H1 (cell line): ENCODE measurements around the gene PITPNB. TPM values are rescaled to one million over a fixed set of nuclear protein-coding genes. Genes with fewer than 3 reads are reported as not detected.

Experiments used
- CTCF ChIA-PET: fragments of 300-600 bp; sonication (Branson Sonifier 250); formaldehyde crosslinking; loops from one replicate; lab custom pipeline; 2021; ENCODE audit not compliant: partially characterized antibody; lab: Charles Lee
- POLR2A ChIA-PET: fragments of 300-600 bp; sonication (Branson Sonifier 250); formaldehyde crosslinking; loops from one replicate; lab custom pipeline; 2021; ENCODE audit warnings: inconsistent platforms; ENCODE audit not compliant: partially characterized antibody; lab: Charles Lee
- DNase-seq, 2 experiments: peaks; one replicate each; pipeline versions ENCODE4 v3.0.0 to v3.0.0-alpha.2; 2010 to 2022; ENCODE audit warnings: low spot score in 2 of 2, low read depth in 1 of 2, mixed read lengths in 1 of 2
- FAIRE-seq: peaks from 2 replicates; lab custom pipeline; 2011; peaks lifted over from hg19 to GRCh38; lab: Jason Lieb, UNC
- H2AFZ ChIP-seq: 2 replicates; pipeline ENCODE4 v1.8.1; 2012; ENCODE audit warnings: low read length, inconsistent platforms
- H2AK5ac ChIP-seq: 2 replicates; pipeline ENCODE4 v1.6.1; 2013; ENCODE audit warnings: low read depth, low read length
- H2BK120ac ChIP-seq: replicated peaks from 2 replicates; pipeline ENCODE3; 2013; ENCODE audit warnings: low read depth, low read length, inconsistent platforms
- H2BK12ac ChIP-seq: 2 replicates; pipeline ENCODE4 v1.6.1; 2013; ENCODE audit warnings: low read depth, low read length
- H2BK15ac ChIP-seq: 2 replicates; pipeline ENCODE4 v1.6.1; 2013; ENCODE audit warnings: low read length
- H2BK20ac ChIP-seq: 2 replicates; pipeline ENCODE4 v1.6.1; 2013; ENCODE audit warnings: low read length
- H2BK5ac ChIP-seq: 2 replicates; pipeline ENCODE4 v1.6.1; 2013; ENCODE audit warnings: low read depth, low read length
- H3K14ac ChIP-seq: 2 replicates; pipeline ENCODE4 v1.6.1; 2013; ENCODE audit warnings: inconsistent platforms; ENCODE audit not compliant: insufficient read length
- H3K18ac ChIP-seq: 2 replicates; pipeline ENCODE4 v1.6.1; 2013; ENCODE audit warnings: low read length; ENCODE audit errors: extremely low read depth
- H3K23ac ChIP-seq: 2 replicates; pipeline ENCODE4 v1.6.1; 2013; ENCODE audit warnings: inconsistent platforms; ENCODE audit not compliant: insufficient read length
- H3K23me2 ChIP-seq: 2 replicates; pipeline ENCODE4 v1.6.1; 2013; ENCODE audit warnings: low read depth, low read length
- H3K27ac ChIP-seq: 2 replicates; pipeline ENCODE4 v1.6.1; 2011; ENCODE audit warnings: low read depth, low read length, inconsistent platforms
- H3K27me3 ChIP-seq, 4 experiments: replicated peaks in 1 of 4; 1 replicate in 1 of 4; 2 replicates in 3 of 4; pipeline versions ENCODE4 v1.6.1 to v1.8.1; 2011 to 2013; ENCODE audit warnings: low read length in 3 of 4, mild to moderate bottlenecking in 3 of 4, inconsistent platforms in 2 of 4, mixed read lengths in 2 of 4, moderate library complexity in 1 of 4; ENCODE audit not compliant: control insufficient read depth in 3 of 4, insufficient read depth in 3 of 4; ENCODE audit errors: extremely low read depth in 1 of 4
- H3K36me3 ChIP-seq, 4 experiments: 2 replicates each; pipeline versions ENCODE4 v1.6.1 to v1.8.1; 2011 to 2013; ENCODE audit warnings: mild to moderate bottlenecking in 4 of 4, low read length in 3 of 4, moderate library complexity in 2 of 4, control low read depth in 1 of 4, inconsistent platforms in 1 of 4; ENCODE audit not compliant: insufficient read depth in 4 of 4, control insufficient read depth in 2 of 4
- H3K4ac ChIP-seq: replicated peaks from 2 replicates; pipeline ENCODE3; 2013; ENCODE audit warnings: low read length, low read depth, mixed read lengths, inconsistent platforms; ENCODE audit not compliant: insufficient read length
- H3K4me1 ChIP-seq, 4 experiments: replicated peaks in 1 of 4; 1 replicate in 1 of 4; 2 replicates in 3 of 4; pipeline versions ENCODE4 v1.6.1 to v1.8.1; 2011 to 2013; ENCODE audit warnings: low read length in 3 of 4, inconsistent platforms in 2 of 4, mixed read lengths in 1 of 4; ENCODE audit not compliant: insufficient read depth in 4 of 4, control insufficient read depth in 3 of 4
- H3K4me2 ChIP-seq, 2 experiments: 2 replicates each; pipeline versions ENCODE4 v1.6.1 to v1.8.1; 2011 to 2013; ENCODE audit warnings: low read depth in 2 of 2, low read length in 2 of 2, control low read depth in 1 of 2, inconsistent platforms in 1 of 2, mild to moderate bottlenecking in 1 of 2; ENCODE audit not compliant: insufficient read depth in 1 of 2
- H3K4me3 ChIP-seq, 4 experiments: fragments of 200-600, 300-600 bp in 1 of 4; sonication (generic), shearing (Covaris generic), sonication (Bioruptor Twin) in 1 of 4; 2 replicates each; pipeline versions ENCODE4 v1.5.1 to v1.8.1; 2011 to 2016; ENCODE audit warnings: low read length in 4 of 4, low read depth in 3 of 4, control low read depth in 2 of 4, inconsistent platforms in 2 of 4, mild to moderate bottlenecking in 2 of 4, mixed read lengths in 1 of 4, moderate library complexity in 1 of 4; ENCODE audit not compliant: insufficient read depth in 2 of 4; ENCODE audit errors: extremely low read depth in 1 of 4
- H3K56ac ChIP-seq: replicated peaks from 2 replicates; pipeline ENCODE3; 2013; ENCODE audit warnings: low read depth, mild to moderate bottlenecking, mixed read lengths, low read length, inconsistent platforms; ENCODE audit not compliant: insufficient read length
- H3K79me1 ChIP-seq: 2 replicates; pipeline ENCODE4 v1.6.1; 2013; ENCODE audit warnings: low read depth, low read length, control low read depth
- H3K79me2 ChIP-seq, 2 experiments: 2 replicates each; pipeline versions ENCODE4 v1.6.1 to v1.8.1; 2012 to 2013; ENCODE audit warnings: low read length in 2 of 2, mild to moderate bottlenecking in 2 of 2, inconsistent platforms in 1 of 2; ENCODE audit not compliant: insufficient read depth in 2 of 2, control insufficient read depth in 1 of 2
- H3K9ac ChIP-seq, 4 experiments: replicated peaks in 1 of 4; 1 replicate in 1 of 4; 2 replicates in 3 of 4; pipeline versions ENCODE4 v1.6.1 to v1.8.1; 2011 to 2013; ENCODE audit warnings: low read depth in 3 of 4, low read length in 3 of 4, control low read depth in 2 of 4, mild to moderate bottlenecking in 2 of 4, moderate library complexity in 2 of 4, inconsistent platforms in 1 of 4; ENCODE audit errors: extremely low read depth in 1 of 4
- H3K9me3 ChIP-seq, 2 experiments: 2 replicates each; pipeline versions ENCODE4 v1.6.1 to v1.8.1; 2012 to 2013; ENCODE audit warnings: mild to moderate bottlenecking in 2 of 2, moderate library complexity in 2 of 2, control low read depth in 1 of 2, inconsistent platforms in 1 of 2, low read depth in 1 of 2, low read length in 1 of 2, mixed read lengths in 1 of 2; ENCODE audit not compliant: insufficient read depth in 2 of 2
- H4K20me1 ChIP-seq, 2 experiments: replicated peaks in 1 of 2; 2 replicates each; pipeline versions ENCODE3 to v1.8.1; 2011 to 2013; ENCODE audit warnings: inconsistent platforms in 2 of 2, low read length in 2 of 2, mild to moderate bottlenecking in 1 of 2; ENCODE audit not compliant: insufficient read depth in 2 of 2, control insufficient read depth in 1 of 2
- H4K5ac ChIP-seq: 2 replicates; pipeline ENCODE4 v1.6.1; 2013; ENCODE audit warnings: low read length, low read depth, mixed read lengths, inconsistent platforms; ENCODE audit not compliant: insufficient read length
- H4K8ac ChIP-seq: 2 replicates; pipeline ENCODE4 v1.8.0; 2013; ENCODE audit warnings: mild to moderate bottlenecking, moderate library complexity, low read length, inconsistent platforms; ENCODE audit not compliant: insufficient read depth; ENCODE audit errors: extremely low read depth
- H4K91ac ChIP-seq: replicated peaks from 2 replicates; pipeline ENCODE3; 2013; ENCODE audit warnings: low read length, mixed read lengths, inconsistent platforms; ENCODE audit not compliant: insufficient read length
- CBX8 ChIP-seq: fragments of 300-800, 300-1000 bp; sonication (generic); IDR thresholded peaks from 2 replicates; pipeline ENCODE4 v1.7.1; 2016; ENCODE audit warnings: low read depth, low read length, borderline replicate concordance
- CHD1 ChIP-seq: IDR thresholded peaks from 2 replicates; pipeline ENCODE4 v1.6.1; 2012; ENCODE audit warnings: low read depth, low read length, improper control_type of control experiment
- CHD2 ChIP-seq: IDR thresholded peaks from 2 replicates; pipeline ENCODE4 v1.6.1; 2012; ENCODE audit warnings: low read length, improper control_type of control experiment
- HDAC2 ChIP-seq, 2 experiments: fragments of 300-600 bp in 1 of 2; sonication (generic) in 1 of 2; IDR thresholded peaks; 2 replicates each; pipeline ENCODE4 v1.6.1; 2011 to 2012; ENCODE audit warnings: low read depth in 2 of 2, low read length in 2 of 2, mild to moderate bottlenecking in 2 of 2, moderate library complexity in 2 of 2, borderline replicate concordance in 1 of 2, inconsistent platforms in 1 of 2
- RXRA ChIP-seq: IDR thresholded peaks from 2 replicates; pipeline ENCODE4 v1.6.1; 2011; ENCODE audit warnings: low read depth, mild to moderate bottlenecking, low read length, moderate library complexity; ENCODE audit not compliant: insufficient read depth
- SP1 ChIP-seq: IDR thresholded peaks from 2 replicates; pipeline ENCODE4 v1.6.1; 2011; ENCODE audit warnings: low read depth, low read length
- WGBS, 2 experiments: shearing (Covaris generic) in 1 of 2; methylation state at CpG; one replicate each; pipeline versions ENCODE4 v1.1.6 to v1.1.7; 2013 to 2015; ENCODE audit warnings: low lambda C conversion rate in 2 of 2, mixed read lengths in 2 of 2, inconsistent platforms in 1 of 2, low coverage in 1 of 2, missing lambda C conversion rate in 1 of 2; ENCODE audit not compliant: insufficient replicate concordance in 2 of 2, insufficient coverage in 1 of 2, insufficient read length in 1 of 2; ENCODE audit errors: extremely low coverage in 1 of 2, missing lambda C conversion rate in 1 of 2; 5-methylcytosine and 5-hydroxymethylcytosine counted together
- polyA plus RNA-seq, 7 experiments: library from polyadenylated mRNA; depleted of rRNA in 3 of 7; stranded (reverse) in 5 of 7; unstranded in 2 of 7; fragments of >200 nt in 5 of 7; fragments of 200-250 nt in 2 of 7; gene quantifications; 1 replicate in 5 of 7; 2 replicates in 1 of 7; 4 replicates in 1 of 7; pipeline versions ENCODE4 v1.2.1 to v1.2.3, GENCODE V29; 2011 to 2013; ENCODE audit warnings: missing spikeins in 2 of 7, mixed read lengths in 2 of 7
- total RNA-seq: library from RNA; stranded (reverse); fragmentation: NEBNext Ultra II Directional; extraction: Animal tissue kit (Norgen Biotek cat#: 25700); gene quantifications from 2 replicates; pipeline ENCODE4 v1.2.1, GENCODE V29; 2021

The PITPNB gene
- total and polyA plus RNA-seq, 2 of the 8 experiments (the other 6 are each of a cell fraction or from before 2014, with no cell fraction given): 24.6 to 89.3 TPM

DNA sequence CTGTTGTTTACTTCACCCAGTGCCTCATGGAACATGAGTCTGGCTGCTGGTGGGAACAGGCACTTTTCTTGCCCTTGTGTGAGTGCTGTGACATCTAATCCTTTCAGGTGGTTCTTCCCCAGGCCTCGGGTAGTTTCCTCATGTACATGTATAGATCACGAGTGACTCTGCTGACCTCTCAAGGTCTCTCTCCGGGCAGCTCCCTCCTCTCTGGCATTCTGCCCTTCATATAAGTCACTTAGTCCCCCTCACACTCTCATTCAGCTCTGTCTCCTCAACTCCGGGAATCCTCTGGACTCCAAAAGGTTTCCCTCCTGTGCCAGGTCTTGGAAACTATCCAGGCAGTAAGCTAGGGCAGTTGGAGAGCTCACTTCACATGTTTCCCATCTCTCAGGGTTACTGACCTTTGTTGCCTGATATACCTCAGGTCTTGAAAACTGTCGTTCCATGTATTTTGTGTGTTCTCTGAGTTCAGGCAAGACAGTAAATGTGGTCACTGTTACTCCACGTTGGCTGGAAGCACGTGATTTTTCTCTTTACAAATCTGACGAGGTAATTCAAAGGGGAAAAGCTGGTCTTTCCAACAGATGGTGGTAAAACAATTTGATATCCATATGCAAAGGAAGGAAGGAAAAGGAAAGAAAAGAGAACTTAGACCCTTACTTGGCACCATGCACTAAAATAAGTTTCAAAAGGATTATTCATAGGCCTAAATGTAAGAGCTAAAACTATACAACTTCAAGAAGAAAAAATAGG is 40.5 kb upstream of the PITPNB start:
- Histone ChIP-seq H3K79me1 (no peaks in the 10 kb centered on the region), H2BK15ac (no peak overlapping the region), H2BK12ac (no peak overlapping the region), H4K5ac (no peak overlapping the region), H2BK20ac (no peak overlapping the region), H3K36me3 (no peaks in the 10 kb centered on the region), H2AK5ac (no peak overlapping the region), H3K9me3 (no peaks in the 10 kb centered on the region), H3K27me3 (no peaks in the 10 kb centered on the region), H3K23ac (no peak overlapping the region), H3K27ac (no peak overlapping the region), H3K4me3 (no peak overlapping the region), H2AFZ (no peak overlapping the region), H3K4me1 (peaks cover 0 to 4% (median 0%) of the 10 kb centered on the region in 4 experiments; a peak in 1 of 7 replicates), H3K9ac (no peak overlapping the region), H3K14ac (no peak overlapping the region), H4K91ac (no peak overlapping the region), H2BK120ac (no peak overlapping the region), H3K4ac (no peak overlapping the region), H4K8ac (no peak overlapping the region; the same call in 1 of the 2 replicates), H3K4me2 (no peak overlapping the region), H3K18ac (no peak overlapping the region), H4K20me1 (no peaks in the 10 kb centered on the region), H3K56ac (no peak overlapping the region), H3K79me2 (no peaks in the 10 kb centered on the region), H3K23me2 (no peaks in the 10 kb centered on the region), H2BK5ac (no peak overlapping the region)
- FAIRE-seq: no peak
- POLR2A ChIA-PET: interaction anchor here (1.6 kb wide), 1 partner anchor 21 kb away, joined by 3 read pairs; no protein-coding TSS in a partner anchor
- WGBS, 2 experiments: 78% methylated on average over 8 of the region's 8 CpGs; no CpG with 5 or more reads in 1 of the 2 experiments
- CTCF ChIA-PET: interaction anchor here (0.9 to 2.1 kb wide), 5 partner anchors 12 to 71 kb away, joined by 3 to 9 read pairs (median 4); no protein-coding TSS in a partner anchor
- no peak for DNase-seq
- TF ChIP-seq CBX8: no peak
- no peak for TF ChIP-seq CHD2
- TF ChIP-seq SP1: no peak
- no peak for TF ChIP-seq CHD1
- no peak for TF ChIP-seq RXRA
- TF ChIP-seq HDAC2 (IDR thresholded peaks at IDR 0.05; ENCODE audit: borderline replicate concordance in 1 of 2, low read depth in 2 of 2, low read length in 2 of 2): no peak
